Left hindlimb (tissue), 1 donor: Measurements from ENCODE around the gene PAK5.
"Not testable (repeated sequence)": the region's sequence is repeated elsewhere in the genome, so short reads cannot be mapped to it uniquely, and the experiment has no call there.

Experiments used
- DNase-seq: peaks from one replicate; pipeline ENCODE4 v3.0.0-alpha.2; 2018

Gene PAK5

DNA sequence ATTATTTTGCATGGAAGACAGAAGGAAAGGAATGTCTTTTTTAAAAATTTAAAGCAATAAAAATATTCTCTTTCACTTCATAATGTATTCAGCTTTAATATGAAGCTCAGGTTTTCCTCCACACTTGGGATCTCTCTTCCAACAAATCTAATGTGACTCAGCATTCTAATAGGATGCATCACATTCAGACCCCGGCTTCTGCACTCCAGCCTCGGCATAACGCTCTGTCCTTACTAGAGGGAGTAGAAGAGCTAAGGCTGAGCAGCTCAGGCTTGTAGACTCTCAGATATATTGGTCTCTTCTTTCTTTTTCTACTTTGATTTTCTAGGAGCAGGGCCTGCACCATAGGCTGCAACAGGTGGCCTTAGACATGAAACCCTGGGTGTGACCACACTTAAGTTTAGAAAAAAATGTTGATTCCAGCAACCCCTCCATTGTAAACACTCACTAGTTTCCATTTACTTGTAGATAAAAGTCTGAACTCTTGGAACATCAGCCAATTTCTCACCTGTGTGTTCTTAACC is 161.7 kb downstream of the PAK5 start:
- DNase-seq: no peak

DNA sequence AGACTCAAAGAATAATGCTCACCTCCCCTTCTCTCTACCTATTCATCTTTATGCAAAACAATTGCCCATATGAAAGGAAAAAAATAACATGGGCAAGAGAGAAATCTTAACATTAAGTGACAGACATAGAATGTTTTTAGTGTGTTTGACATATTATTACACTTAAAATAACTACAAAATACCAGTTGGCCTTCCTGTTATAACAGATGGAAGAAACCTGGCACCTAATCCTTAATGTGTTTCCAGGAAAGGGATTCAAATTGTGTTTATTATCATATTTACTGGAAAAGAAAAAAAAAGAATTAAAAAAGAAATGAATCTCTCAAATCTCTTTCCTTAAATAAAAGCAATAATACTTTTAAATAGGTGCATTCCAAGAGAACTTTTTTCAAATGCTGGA is 165.9 kb downstream of the PAK5 start:
- DNase-seq: no peak

DNA sequence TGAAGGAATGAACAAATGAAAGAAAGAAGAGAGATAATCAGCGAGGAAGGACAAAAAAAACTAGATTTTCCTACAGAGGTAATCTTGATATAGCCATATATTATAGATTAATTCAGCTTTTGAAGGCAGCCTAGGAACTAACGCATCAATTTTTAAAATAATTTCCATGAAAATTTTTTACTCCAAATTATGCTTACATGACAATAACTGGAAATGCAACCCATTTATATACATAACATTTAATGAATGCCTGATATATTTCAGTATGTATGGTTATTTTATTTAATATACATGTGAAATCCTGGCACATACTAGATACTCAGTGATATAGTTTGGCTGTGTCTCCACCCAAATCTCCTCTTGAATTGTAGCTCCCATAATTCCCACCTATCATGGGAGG is 166.8 kb downstream of the PAK5 start:
- DNase-seq: no peak

DNA sequence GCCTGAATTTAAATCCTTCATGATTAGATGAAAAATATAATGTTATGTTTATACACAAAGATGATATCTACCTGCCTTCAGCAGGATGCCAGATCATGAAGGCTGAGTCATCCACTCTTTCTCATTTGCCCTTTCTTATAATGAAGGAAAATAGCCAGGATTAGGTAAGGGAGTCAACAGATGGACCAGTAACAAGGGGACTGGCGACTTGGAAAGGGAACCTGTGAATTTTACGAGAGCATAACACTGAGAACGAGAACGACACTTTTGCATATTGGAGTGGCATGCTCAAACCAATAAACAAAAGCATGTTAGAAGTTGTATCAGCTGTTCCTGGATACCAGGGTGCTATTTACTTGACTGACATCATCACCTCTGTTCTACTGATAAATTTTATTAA is 170.5 kb downstream of the PAK5 start:
- DNase-seq: no peak

DNA sequence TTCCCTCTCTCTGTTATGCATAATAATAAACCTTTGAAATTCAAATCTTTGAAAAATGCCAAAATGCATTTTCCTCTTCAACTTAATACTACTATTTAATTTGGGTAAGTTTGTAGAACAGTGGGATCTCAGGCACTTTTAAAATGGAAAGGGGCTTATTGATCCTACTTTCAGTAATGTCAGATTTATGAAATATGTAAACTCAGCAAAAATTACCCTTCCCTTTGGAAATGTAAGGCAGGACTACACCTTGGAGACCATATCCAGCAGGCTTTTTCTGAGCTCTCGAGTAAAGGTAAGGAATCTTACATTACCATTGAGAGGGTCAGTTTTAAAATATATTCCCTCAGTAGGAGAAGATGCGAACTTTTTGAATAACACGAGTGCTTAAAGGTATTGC is 175.5 kb downstream of the PAK5 start:
- DNase-seq: no peak

DNA sequence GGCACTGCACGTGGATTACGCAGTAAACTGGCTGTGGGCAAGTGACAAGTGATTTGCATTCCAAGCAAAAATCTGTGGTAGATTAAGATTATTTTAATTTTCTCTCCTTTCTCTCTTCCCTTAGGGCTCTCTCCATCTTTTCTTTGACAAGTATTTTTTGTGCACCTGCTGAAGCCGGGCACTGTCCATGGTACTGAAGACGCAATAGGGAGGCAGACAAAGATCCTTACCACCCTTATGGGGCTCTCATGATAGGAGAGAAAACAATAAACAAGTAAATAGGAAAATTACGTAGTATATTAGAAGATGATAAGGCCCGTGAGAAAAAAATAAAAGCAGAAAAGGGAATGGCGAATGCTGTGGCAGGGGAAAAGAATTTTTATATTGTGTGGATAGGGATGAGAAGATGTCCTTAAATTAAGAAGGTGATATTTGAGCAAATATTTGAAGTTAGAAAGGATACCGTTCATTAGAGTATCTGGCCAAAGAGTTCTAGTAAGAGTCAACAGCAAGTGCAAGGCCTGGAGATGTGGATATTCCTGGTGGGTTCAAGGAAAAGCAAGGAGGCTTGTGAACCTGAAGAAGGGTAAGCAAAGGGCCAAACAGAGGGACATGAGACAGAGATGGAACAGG is 178.5 kb downstream of the PAK5 start:
- DNase-seq: no peak

DNA sequence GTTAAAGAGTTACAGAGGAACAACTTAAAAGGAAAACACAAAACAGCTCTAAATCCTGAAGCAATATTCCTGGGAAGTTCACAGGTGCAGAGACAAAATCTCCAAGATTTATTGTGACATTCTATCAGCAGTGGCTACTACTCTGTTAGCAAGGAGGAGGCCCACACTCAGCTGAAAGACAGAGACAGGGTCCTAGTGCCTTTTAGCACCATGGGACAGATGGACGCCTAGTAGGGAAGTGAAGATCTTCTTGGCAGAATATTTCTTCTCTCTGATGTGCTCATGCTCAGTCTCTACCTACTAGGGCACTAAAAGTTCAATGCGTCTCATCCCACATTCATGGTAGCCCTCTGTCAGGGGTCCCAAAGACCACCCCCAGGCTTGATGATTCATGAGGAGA is 191.1 kb downstream of the PAK5 start:
- no peak for DNase-seq

DNA sequence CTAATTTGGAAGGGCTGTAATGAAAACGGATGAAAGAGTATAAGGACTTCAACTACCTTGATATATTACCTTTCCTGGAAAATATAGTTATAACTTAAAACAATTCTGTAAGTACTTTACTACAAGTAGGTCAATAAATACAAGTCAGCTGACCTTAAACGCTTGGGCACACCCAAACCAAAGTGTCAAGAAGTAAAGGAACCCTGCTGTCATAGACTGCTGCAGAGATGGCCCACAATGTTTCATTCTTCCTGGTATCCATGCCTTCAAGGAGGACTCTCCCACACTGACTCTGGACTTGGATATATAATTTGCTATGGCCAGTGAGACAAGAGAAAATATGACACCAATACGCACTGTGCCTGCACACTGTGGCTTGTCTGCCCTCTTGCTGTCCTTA is 192.5 kb downstream of the PAK5 start:
- no peak for DNase-seq

DNA sequence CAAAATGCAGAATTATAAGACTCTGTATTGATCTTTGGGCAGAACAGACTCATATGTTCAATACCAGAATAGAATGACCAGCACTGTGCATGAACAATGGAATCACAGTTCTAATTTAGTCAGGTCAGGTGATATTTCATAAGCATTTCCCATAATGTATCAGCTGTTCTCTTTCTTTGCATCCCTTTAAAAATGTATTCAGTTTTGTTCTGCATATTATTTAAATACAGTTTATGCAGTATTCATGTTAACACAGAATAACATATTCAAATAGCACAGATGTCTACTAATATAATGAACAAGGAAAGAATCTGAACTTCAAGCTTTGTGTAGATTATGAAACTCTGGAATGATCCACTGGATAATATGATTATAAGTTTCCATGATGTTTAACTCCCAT is 196.0 kb downstream of the PAK5 start:
- DNase-seq: no peak

DNA sequence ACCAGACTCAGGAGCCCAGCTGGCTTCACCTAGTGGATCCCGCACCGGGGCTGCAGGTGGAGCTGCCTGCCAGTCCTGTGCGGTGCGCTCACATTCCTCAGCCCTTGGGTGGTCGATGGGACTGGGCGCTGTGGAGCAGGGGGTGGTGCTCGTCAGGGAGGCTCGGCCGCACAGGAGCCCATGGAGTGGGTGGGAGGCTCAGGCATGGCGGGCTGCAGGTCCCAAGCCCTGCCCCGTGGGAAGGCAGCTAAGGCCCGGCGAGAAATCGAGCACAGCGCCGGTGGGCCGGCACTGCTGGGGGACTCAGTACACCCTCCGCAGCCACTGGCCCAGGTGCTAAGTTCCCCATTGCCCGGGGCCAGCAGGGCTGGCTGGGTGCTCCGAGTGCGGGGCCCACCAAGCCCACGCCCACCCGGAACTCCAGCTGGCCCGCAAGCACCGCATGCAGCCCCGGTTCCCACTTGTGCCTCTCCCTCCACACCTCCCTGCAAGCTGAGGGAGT is 197.3 kb downstream of the PAK5 start:
- DNase-seq: not testable (repeated sequence)

DNA sequence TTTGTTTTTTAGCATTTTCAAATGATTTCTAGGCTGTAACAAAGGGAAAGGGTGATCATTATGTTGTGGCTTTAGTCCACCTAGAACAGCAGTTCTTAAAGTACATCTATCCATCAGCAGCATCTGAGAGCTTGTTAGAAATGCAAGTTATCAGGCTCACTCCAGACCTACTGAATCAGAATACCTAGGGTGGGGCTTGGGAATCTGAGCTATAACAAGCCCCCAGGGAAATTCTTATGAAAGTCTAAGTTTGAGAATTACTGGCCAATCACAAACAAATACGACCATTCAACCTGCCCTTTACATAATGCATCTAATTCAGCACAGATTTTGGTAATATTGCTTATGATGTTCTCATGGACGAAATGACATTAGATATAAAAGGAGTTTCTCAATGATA is 201.0 kb downstream of the PAK5 start:
- no peak for DNase-seq

DNA sequence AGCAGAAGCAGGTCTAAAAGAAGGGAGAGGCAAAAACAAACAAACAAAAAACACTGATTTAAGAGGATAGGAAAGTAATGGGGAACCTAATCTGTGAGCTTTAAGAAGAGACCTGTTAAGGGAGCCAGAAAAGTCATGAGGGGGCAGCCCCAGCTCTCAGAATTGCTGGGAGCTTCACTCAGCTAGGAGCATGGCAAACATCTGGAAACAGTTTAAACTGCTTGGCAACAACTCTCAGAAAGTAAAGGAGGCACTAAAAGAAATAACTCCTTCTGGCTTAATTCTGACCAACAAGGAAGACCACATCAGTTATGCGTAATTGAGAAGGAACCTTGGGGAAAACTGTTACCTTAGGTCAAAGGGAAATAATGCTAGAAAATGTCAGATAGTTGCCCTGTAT is 203.1 kb downstream of the PAK5 start:
- DNase-seq: no peak

DNA sequence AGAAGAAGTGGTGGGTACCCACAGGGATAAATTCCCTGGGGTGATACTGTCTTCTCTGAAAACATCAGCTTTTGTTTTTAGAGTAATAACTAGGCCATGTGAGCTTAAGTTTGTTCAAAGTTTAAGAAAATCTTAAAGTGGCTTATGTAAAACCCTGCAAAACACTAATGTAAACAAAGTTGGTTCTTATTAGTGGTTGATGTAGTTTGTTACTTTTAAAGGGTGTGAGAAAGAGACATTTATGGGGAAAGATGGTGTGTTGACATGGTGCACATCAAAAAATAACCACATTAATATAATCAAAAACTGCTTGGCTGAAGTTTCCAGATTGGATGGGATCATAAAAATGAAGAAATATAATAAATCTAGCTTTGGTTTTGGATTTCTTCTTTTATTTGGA is 204.5 kb downstream of the PAK5 start:
- DNase-seq: no peak

DNA sequence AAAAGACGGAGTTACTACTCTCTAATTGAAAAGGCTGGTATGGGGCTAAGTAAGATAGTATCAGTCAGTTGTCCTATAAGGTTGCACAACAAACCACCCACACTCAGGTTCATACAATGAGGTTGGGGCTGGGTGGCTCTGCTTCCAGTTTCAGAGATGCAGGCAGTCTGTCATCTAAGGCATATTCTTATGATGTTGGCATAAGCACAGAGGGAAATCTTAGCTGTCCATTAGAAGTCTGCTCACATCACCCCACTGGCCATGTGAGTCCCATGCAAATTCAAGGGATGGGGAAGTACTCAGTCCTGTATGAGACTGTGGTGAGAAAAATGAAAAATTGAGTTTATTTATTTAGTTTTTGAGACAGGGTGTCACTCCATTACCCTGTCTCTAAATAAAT is 205.9 kb downstream of the PAK5 start:
- DNase-seq: no peak

DNA sequence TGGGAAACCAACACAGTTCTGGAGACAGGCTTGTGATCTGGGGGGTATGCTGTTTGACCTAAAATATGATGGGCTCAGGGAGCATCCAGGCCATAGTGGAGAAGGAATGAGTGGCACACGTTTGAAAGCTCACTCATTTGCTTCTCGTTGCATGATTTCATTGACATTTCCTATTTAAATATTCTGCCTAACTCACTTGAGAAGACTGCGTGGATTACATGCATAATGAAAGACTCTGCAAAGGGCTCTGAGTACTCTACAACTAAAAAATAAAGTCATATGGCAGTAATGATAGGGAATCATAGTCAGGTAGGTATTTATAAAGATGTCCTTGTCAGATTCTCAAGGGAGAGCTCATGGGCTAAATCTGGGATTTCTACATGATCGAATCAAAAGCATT is 206.6 kb downstream of the PAK5 start:
- no peak for DNase-seq

DNA sequence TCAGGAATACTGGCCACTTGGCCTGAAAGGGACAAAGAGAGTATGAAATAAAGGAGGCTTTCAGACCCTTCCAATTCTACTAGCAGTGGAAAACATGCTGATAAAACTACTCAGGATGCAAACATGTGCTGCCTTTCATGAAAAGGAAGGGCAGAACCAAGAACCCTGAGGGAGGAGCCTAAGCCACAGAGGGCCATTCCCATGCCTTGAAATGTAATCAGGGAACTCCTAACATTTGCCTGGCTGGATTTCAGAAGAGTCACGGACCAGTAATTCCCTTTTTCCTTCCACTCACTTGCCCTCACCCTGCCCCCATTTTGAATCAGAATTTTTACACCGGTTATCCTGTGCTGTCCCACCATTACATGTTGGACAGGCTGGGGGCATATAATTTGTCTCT is 208.3 kb downstream of the PAK5 start:
- no peak for DNase-seq

DNA sequence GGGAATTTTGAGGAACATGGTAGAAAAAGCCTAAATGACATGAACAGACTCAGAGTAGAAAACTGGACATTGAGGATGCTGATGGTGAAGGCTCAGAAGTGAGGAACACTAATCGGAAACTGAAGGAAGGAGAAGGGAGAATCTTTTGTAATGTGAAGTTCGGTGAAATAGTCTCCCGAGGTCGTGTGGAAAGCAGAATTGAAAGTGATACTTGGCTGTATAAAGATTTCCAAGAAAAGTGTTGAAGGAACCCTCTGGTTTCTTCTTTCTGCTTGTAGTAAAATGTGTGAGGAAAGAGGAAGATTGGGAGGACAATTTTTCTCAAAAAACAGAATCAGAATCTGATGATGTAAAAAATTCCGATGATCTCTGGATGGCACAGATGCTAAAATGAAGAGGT is 209.0 kb downstream of the PAK5 start:
- DNase-seq: no peak

DNA sequence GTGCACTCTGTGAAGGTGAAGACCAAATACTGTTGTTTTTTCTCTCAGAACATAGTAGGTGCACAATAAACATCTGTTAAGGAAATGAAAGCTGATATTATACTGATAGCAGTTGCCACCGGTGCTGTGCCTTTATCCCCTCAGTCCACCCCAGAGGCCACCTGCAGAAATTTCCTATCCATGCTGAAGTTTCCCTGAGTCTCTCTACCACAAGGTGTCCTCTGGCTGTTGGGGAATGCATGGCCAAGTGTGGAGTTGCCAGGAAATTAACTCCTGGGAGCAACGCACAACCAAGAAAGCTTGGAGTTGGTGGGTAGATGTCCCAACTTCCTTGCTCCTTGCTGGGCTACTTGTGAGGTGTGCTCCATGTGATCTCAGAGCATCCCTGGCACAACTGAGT is 210.3 kb downstream of the PAK5 start:
- no peak for DNase-seq

DNA sequence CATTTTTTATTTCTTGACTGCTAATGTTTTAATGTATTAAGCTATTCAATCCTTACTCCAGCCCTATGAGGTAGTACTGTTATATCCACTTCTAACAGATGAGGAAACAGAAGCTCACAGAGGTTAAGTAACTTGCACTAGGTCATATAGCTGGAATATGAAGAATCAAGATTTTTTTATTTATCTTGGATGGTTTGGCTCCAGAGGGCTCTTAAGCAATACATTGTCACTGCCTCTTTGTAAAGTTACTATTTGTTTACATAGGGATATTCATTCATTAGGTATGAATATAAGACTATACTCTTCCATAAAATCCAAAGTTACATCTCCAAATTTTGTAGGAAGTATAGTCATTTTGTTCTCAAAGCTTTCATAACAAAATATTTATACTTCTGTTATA is 210.7 kb downstream of the PAK5 start:
- DNase-seq: no peak

DNA sequence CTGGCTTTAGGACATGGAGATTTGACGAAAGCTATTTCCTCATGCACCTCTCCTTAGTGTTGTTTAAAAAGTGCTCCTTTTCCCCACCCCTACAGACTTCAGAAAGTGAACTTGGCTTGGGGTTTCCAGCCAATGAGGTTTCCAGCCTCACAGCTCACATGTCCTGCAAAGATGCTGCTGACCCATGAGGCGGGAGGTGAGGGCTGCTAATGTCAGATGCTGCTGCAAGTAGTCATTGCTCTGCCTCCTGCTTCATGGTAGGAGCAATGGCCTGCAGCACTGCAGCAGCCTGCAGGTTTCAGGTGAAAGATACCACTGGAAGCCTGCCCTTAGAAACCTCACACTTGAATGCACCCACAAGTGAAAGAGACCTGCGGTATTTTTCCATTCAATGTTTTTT is 211.7 kb downstream of the PAK5 start:
- DNase-seq: no peak

DNA sequence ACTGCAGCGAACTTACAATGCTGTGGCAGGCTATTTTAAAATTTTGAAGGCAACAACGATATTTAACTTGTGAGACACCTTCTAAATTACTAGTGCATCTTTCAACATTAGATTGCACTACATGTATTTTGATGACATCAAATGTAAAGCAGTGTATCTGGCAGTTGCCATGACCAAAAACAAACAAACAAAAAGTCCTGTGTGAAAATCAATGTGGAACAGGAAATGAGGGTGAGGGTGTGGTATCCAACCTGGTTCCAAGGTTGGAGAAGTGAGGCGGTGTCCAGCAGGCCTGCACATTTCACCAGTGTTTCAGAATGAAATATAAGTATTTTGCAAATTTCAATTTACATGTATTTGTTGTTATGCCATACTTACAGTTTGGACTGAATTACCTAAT is 212.5 kb downstream of the PAK5 start:
- no peak for DNase-seq

DNA sequence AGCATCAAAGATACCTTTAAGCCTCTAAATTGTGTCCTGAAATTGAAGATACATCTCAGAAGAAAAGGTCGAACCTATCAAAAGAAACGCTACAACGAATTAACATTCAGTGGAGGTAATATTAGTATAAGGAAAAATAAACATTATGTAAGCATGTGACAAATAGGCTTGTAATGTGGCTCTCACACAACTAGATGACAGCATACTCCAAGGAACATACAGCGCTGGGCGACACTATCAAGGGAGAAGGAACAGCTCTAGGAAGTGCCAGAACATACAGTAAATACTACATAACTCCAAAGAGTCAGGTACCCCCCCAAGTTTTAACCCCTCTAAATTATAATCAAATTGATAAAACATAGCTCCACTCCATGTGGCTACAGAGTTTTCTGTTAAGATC is 220.9 kb downstream of the PAK5 start:
- DNase-seq: no peak

DNA sequence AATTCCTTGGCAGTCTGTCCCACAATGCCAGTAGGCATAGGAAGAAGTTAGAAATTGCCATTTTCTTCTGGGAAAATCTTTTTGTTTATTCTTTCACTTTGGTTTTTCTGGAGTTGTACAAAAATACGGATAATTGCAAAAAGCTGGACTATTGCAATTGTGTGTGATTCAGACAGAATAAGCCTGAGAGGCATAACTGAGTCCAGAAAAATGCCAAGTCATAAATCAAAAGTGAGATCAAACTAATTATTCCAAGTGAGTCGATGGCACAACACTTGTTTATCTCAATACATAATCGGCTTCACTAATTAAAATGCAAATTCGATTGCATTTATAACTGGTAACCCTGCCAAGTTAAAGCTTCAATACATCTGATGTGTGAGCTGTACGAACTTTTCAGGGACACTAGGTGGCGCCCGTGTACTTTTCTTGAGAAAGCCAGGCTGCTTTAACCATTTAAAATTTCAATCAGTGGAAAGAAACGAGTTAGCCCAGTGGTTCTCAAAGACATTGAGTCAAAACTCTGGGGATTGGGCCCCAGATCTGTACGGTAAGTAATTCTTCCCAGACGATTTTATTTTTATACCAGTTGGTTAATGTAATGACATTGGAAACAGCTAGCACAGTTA is 221.9 kb downstream of the PAK5 start:
- peak; percentile 39 for DNase-seq

DNA sequence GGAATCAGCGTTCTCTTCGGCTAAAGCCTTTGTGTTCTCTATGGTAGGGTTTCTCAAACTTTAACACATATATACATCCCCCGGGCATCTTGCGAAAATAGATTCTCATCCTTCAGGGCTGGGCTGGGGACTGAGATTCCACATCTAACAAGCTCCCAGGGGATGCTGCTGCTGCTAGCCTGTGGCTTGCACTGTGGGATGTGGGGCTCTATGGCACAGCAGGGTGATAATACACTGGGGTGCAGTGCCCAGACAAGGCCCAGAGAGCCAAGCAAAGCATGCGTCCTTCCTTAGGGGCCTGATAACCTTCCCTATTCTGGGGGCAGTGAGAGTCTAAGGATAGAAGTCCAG is 222.4 kb downstream of the PAK5 start:
- no peak for DNase-seq
